Measurements from ENCODE around the gene PRRG4.

The PRRG4 gene

GRCh38 chr11:32847511-32847910 lies 17.8 kb downstream of the PRRG4 start:
- Histone ChIP-seq H3K27ac (replicated peaks) (no peak overlapping the region), H3K4me3 (replicated peaks; ENCODE audit: insufficient read depth, low read length) (no peak overlapping the region), H3K27me3 (ENCODE audit: insufficient read depth, poor library complexity, severe bottlenecking) (no peaks in the 10 kb centered on the region)
- TF ChIP-seq REST (IDR thresholded peaks at IDR 0.05; ENCODE audit: insufficient replicate concordance, low read depth) (no peak), SPI1 (IDR thresholded peaks at IDR 0.05; ENCODE audit: borderline replicate concordance, low read depth) (peak; percentile 17; the same call in 1 of the 2 replicates), POLR2AphosphoS5 (IDR thresholded peaks at IDR 0.05; ENCODE audit: low read depth) (no peak)
- DNase-seq (ENCODE audit: low read depth in 1 of 2, low spot score in 1 of 2) = no peak

GRCh38 chr11:32849761-32850160 lies 20.0 kb downstream of the PRRG4 start:
- H3K27me3 ChIP-seq (ENCODE audit: insufficient read depth, poor library complexity, severe bottlenecking) = no peaks in the 10 kb centered on the region
- H3K27ac ChIP-seq (replicated peaks) = peak overlapping the region; percentile 2; the same call in 1 of the 2 replicates
- TF ChIP-seq SPI1 (IDR thresholded peaks at IDR 0.05; ENCODE audit: borderline replicate concordance, low read depth) (peak; percentile 43; the same call in 1 of the 2 replicates), POLR2AphosphoS5 (IDR thresholded peaks at IDR 0.05; ENCODE audit: low read depth) (no peak)
- DNase-seq (ENCODE audit: low read depth in 1 of 2, low spot score in 1 of 2) = no peak
- no peak overlapping the region for H3K4me3 ChIP-seq (replicated peaks; ENCODE audit: insufficient read depth, low read length)

GRCh38 chr11:32851251-32851650 lies 21.5 kb downstream of the PRRG4 start:
- TF ChIP-seq GABPA (IDR thresholded peaks at IDR 0.05; ENCODE audit: low read depth) = no peak
- no peak for TF ChIP-seq SPI1 (IDR thresholded peaks at IDR 0.05; ENCODE audit: borderline replicate concordance, low read depth)
- no peak for TF ChIP-seq REST (IDR thresholded peaks at IDR 0.05; ENCODE audit: insufficient replicate concordance, low read depth)
- TF ChIP-seq CTCF (IDR thresholded peaks at IDR 0.05; ENCODE audit: insufficient read depth, low read length) = no peak
- no peak for TF ChIP-seq POLR2AphosphoS5 (IDR thresholded peaks at IDR 0.05; ENCODE audit: low read depth)
- H3K4me3 ChIP-seq (replicated peaks; ENCODE audit: insufficient read depth, low read length) = no peak overlapping the region
- no peak overlapping the region for H3K27ac ChIP-seq (replicated peaks)
- no peak for DNase-seq (ENCODE audit: low read depth in 1 of 2, low spot score in 1 of 2)
- H3K27me3 ChIP-seq (ENCODE audit: insufficient read depth, poor library complexity, severe bottlenecking) = no peaks in the 10 kb centered on the region

GRCh38 chr11:32852207-32852606 lies 22.5 kb downstream of the PRRG4 start:
- Histone ChIP-seq H3K27ac (replicated peaks) (no peak overlapping the region), H3K4me3 (replicated peaks; ENCODE audit: insufficient read depth, low read length) (no peak overlapping the region), H3K27me3 (ENCODE audit: insufficient read depth, poor library complexity, severe bottlenecking) (no peaks in the 10 kb centered on the region)
- no peak for TF ChIP-seq POLR2AphosphoS5 (IDR thresholded peaks at IDR 0.05; ENCODE audit: low read depth)
- no peak for TF ChIP-seq CTCF (IDR thresholded peaks at IDR 0.05; ENCODE audit: insufficient read depth, low read length)
- no peak for TF ChIP-seq SPI1 (IDR thresholded peaks at IDR 0.05; ENCODE audit: borderline replicate concordance, low read depth)
- TF ChIP-seq GABPA (IDR thresholded peaks at IDR 0.05; ENCODE audit: low read depth) = no peak
- TF ChIP-seq REST (IDR thresholded peaks at IDR 0.05; ENCODE audit: insufficient replicate concordance, low read depth) = no peak
- DNase-seq (ENCODE audit: low read depth in 1 of 2, low spot score in 1 of 2) = no peak

All from HL-60 (cell line).